OCI-LY7 (cell line): ENCODE data around the gene EPO. TPM values are rescaled to one million over a fixed set of nuclear protein-coding genes. Genes with fewer than 3 reads are reported as not detected.
A peak's percentile ranks its signal among the peaks of the same experiment; 100 is the strongest.

Source experiments
- BruUV-seq: library from RNA; stranded (reverse); fragments of 400-500 nt; replicated peaks from 2 replicates; lab custom pipeline; 2021; lab: Mats Ljungman, UMichigan
- CTCF ChIA-PET: fragments of 300-600 bp; sonication (Branson Sonifier 250); formaldehyde crosslinking; loops from one replicate; lab custom pipeline; 2022; ENCODE audit warnings: antibody characterized with exemption; ENCODE audit not compliant: unreplicated experiment; lab: Charles Lee
- POLR2A ChIA-PET: fragments of 300-600 bp; sonication (Branson Sonifier 250); formaldehyde crosslinking; loops from one replicate; lab custom pipeline; 2022; ENCODE audit warnings: antibody characterized with exemption; lab: Charles Lee
- DNase-seq: peaks from one replicate; pipeline ENCODE4 v3.0.0-alpha.2; 2015; ENCODE audit warnings: low spot score
- H2AFZ ChIP-seq: fragments of 200-600 bp; sonication (generic), shearing (Covaris generic); 2 replicates; pipeline ENCODE4 v1.6.1; 2014; ENCODE audit warnings: mild to moderate bottlenecking, antibody characterized with exemption, low read length, moderate library complexity
- H3K27ac ChIP-seq: fragments of 200-600 bp; sonication (generic); 2 replicates; pipeline ENCODE4 v1.5.1; 2014; ENCODE audit warnings: mixed run types, low read depth, mild to moderate bottlenecking, moderate library complexity, low read length, inconsistent platforms; ENCODE audit not compliant: poor library complexity, severe bottlenecking
- H3K36me3 ChIP-seq: fragments of 200-600 bp; sonication (generic); 2 replicates; pipeline ENCODE4 v1.6.1; 2014; ENCODE audit warnings: mild to moderate bottlenecking, antibody characterized with exemption, low read length, moderate library complexity, mixed read lengths; ENCODE audit not compliant: insufficient read depth
- H3K4me1 ChIP-seq: fragments of 200-600 bp; sonication (generic); 2 replicates; pipeline ENCODE4 v1.5.1; 2014; ENCODE audit warnings: mild to moderate bottlenecking, low read length; ENCODE audit not compliant: insufficient read depth, poor library complexity, severe bottlenecking
- H3K4me2 ChIP-seq: fragments of 200-600 bp; sonication (generic); 2 replicates; pipeline ENCODE4 v1.6.1; 2014; ENCODE audit warnings: mild to moderate bottlenecking, low read length
- H3K4me3 ChIP-seq: fragments of 200-600 bp; sonication (generic); 2 replicates; pipeline ENCODE4 v1.5.1; 2014; ENCODE audit warnings: mild to moderate bottlenecking, low read depth, low read length; ENCODE audit not compliant: poor library complexity, severe bottlenecking
- H3K79me2 ChIP-seq: fragments of 200-600 bp; sonication (generic); 2 replicates; pipeline ENCODE4 v1.6.1; 2016; ENCODE audit warnings: low read depth, mild to moderate bottlenecking, low read length, moderate library complexity, mixed read lengths; ENCODE audit not compliant: insufficient read depth
- H3K9me2 ChIP-seq: fragments of 200-600 bp; sonication (generic); 2 replicates; pipeline ENCODE4 v1.6.1; 2016; ENCODE audit warnings: mild to moderate bottlenecking, low read length, mixed read lengths; ENCODE audit not compliant: insufficient read depth
- H3K9me3 ChIP-seq: fragments of 200-600 bp; sonication (generic); 2 replicates; pipeline ENCODE4 v1.6.1; 2014; ENCODE audit warnings: mild to moderate bottlenecking, mixed run types, low read length, mixed read lengths
- H4K20me1 ChIP-seq: fragments of 200-600 bp; sonication (generic); 2 replicates; pipeline ENCODE4 v1.6.1; 2014; ENCODE audit warnings: mild to moderate bottlenecking, antibody characterized with exemption, low read length, moderate library complexity, mixed read lengths; ENCODE audit not compliant: insufficient read depth
- EZH2phosphoT487 ChIP-seq: fragments of 200-600 bp; sonication (generic); IDR thresholded peaks from 2 replicates; pipeline ENCODE4 v1.6.1; 2018; ENCODE audit warnings: low read depth, borderline replicate concordance, mild to moderate bottlenecking, mixed run types, antibody characterized with exemption, low read length, moderate library complexity, mixed read lengths
- intact Hi-C: fragments of 100-400 bp; cut with micrococcal nuclease; formaldehyde crosslinking; loops from one replicate; pipeline ENCODE4 v1.10.0; 2022; ENCODE audit not compliant: unreplicated experiment
- total RNA-seq, 2 experiments: library from RNA; depleted of rRNA in 1 of 2; stranded (reverse); fragments of >200 nt in 1 of 2; shearing (Covaris generic) in 1 of 2; gene quantifications; 2 replicates each; pipeline ENCODE4 v1.2.3, GENCODE V29; 2014 to 2022
- TF ChIP-seq, protein P1 (sequence below): fragments of 200-600 bp; sonication (generic); conservative IDR thresholded peaks from 2 replicates; pipeline ENCODE4 v1.5.1; 2014; ENCODE audit warnings: mild to moderate bottlenecking, antibody characterized with exemption, low read length, moderate library complexity, mixed read lengths

Gene EPO
- total RNA-seq, 2 experiments from 2014 or later = 0.13 TPM; not detected in 1

DNA sequence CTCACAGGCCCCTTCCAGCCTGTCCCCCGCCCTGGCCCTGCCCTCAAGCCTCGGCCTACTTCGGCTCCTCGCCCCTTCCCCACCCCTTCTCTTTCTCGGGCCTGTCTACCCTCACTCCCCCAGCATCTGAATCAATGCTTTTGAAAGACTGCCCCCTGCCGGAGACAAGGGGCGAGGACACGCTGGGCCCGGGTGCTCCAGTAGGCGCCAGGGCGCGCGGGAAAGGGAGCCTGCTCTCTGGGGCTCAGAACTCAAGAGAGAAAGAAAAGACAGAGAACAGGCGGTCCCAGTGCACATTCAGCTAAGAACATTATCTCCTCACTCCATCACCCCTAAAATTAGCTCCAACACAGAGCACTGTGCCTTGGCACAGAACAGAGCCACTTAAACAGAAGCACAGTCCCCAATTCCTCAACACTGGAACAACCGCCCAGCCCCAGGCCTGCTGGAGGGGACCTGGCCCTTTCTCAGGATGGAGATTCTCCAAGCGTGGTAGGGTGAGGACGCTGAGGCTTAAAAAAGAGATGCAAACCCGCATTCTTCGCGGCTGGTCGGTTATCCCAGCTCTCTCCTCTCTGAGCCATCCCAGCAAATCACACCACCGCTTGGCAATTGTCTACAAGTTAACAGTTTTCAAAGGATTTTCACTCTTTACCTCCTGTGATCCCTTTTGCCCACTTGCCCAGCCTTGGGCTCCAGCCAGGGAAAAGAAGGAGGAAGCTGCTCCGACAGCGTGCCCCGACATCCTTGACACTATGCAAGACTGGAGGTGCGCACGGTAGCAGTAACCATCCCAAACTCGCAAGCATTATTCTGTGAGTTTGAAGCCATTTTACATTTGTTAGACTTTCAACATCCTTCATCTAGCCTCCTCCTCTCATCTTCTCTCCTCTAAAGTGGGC, 28.3 kb upstream of the EPO start:
- Histone ChIP-seq H3K4me2 (peak overlapping the region; percentile 99), H2AFZ (no peak overlapping the region), H3K79me2 (peaks cover 45% of the 10 kb centered on the region), H3K4me1 (peaks cover 42% of the 10 kb centered on the region), H3K36me3 (peaks cover 38% of the 10 kb centered on the region), H3K9me2 (no peaks in the 10 kb centered on the region), H3K27ac (peak overlapping the region; percentile 42), H3K4me3 (peak overlapping the region; percentile 95), H4K20me1 (peaks cover 18% of the 10 kb centered on the region), H3K9me3 (no peaks in the 10 kb centered on the region)
- no TSS peak for BruUV-seq
- ChIA-PET POLR2A (interaction anchor here (0.6 to 2.3 kb wide), 8 partner anchors 14 to 183 kb away, joined by 3 to 9 read pairs (median 3); partner anchors contain the start of genes FBXO24, MOSPD3 and POP7), CTCF (interaction anchor here (0.6 to 1.6 kb wide), 6 partner anchors 13 to 102 kb away, joined by 3 to 13 read pairs (median 4); partner anchors contain the start of genes MOSPD3 and POP7)
- peak; percentile 84 for DNase-seq
- TF ChIP-seq, protein P1, sequence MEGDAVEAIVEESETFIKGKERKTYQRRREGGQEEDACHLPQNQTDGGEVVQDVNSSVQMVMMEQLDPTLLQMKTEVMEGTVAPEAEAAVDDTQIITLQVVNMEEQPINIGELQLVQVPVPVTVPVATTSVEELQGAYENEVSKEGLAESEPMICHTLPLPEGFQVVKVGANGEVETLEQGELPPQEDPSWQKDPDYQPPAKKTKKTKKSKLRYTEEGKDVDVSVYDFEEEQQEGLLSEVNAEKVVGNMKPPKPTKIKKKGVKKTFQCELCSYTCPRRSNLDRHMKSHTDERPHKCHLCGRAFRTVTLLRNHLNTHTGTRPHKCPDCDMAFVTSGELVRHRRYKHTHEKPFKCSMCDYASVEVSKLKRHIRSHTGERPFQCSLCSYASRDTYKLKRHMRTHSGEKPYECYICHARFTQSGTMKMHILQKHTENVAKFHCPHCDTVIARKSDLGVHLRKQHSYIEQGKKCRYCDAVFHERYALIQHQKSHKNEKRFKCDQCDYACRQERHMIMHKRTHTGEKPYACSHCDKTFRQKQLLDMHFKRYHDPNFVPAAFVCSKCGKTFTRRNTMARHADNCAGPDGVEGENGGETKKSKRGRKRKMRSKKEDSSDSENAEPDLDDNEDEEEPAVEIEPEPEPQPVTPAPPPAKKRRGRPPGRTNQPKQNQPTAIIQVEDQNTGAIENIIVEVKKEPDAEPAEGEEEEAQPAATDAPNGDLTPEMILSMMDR = peak; percentile 93
- no peak for TF ChIP-seq EZH2phosphoT487
- intact Hi-C loops = loop anchor here (1.0 to 5.0 kb wide), 6 partner anchors 16 to 215 kb away; partner anchors contain the start of genes MOSPD3 and TSC22D4

DNA sequence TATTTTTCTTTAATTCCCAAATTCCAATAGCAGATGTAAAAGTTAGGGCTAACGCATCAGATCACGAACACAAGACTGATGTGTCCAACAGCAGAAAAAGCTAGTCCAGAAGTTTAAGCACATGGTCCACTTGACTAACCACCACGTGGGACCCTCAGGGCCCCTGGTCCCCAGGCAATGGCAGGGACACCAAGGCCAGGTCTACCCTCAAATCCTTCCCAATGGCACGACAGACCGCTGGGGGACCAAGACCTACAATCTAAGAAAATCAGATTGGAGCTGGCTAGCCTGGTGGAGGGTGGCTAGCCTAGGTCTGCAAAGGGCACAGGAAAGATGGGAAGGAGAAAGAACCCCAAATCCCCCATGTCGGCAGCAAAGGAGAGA, 27.7 kb upstream of the EPO start:
- H3K27ac ChIP-seq = peak overlapping the region; percentile 39

More for the DNA sequence above, 27.7 kb upstream of the EPO start:
- TF ChIP-seq, protein P1 = no peak
- no peak for TF ChIP-seq EZH2phosphoT487
- CTCF ChIA-PET = interaction anchor here (0.6 to 1.6 kb wide), 4 partner anchors 13 to 104 kb away, joined by 4 to 13 read pairs (median 5); partner anchors contain the start of gene POP7
- H3K79me2 ChIP-seq = peaks cover 45% of the 10 kb centered on the region
- no peak overlapping the region for H2AFZ ChIP-seq
- peaks cover 31% of the 10 kb centered on the region for H3K36me3 ChIP-seq
- DNase-seq = no peak
- H3K9me3 ChIP-seq = no peaks in the 10 kb centered on the region
- H3K4me3 ChIP-seq = peak overlapping the region; percentile 95
- intact Hi-C loops = loop anchor here (5.0 kb wide), 1 partner anchor 215 kb away; the partner anchor contains the start of gene TSC22D4
- BruUV-seq = TSS peak; percentile 69
- POLR2A ChIA-PET = interaction anchor here (0.6 to 2.3 kb wide), 5 partner anchors 13 to 106 kb away, joined by 3 to 9 read pairs (median 5); partner anchors contain the start of genes FBXO24, MOSPD3 and POP7
- peaks cover 18% of the 10 kb centered on the region for H4K20me1 ChIP-seq
- H3K9me2 ChIP-seq = no peaks in the 10 kb centered on the region
- H3K4me2 ChIP-seq = peak overlapping the region; percentile 99
- peaks cover 42% of the 10 kb centered on the region for H3K4me1 ChIP-seq
